A673 (cell line): ENCODE measurements around the gene PRR15L. TPM values are rescaled to one million over a fixed set of nuclear protein-coding genes. Genes with fewer than 3 reads are reported as not detected.

Source experiments
- BruUV-seq: library from RNA; stranded (reverse); fragments of 400-500 nt; replicated peaks from 2 replicates; lab custom pipeline; 2021; lab: Mats Ljungman, UMichigan
- CTCF ChIA-PET: fragments of 300-600 bp; sonication (Branson Sonifier 250); formaldehyde crosslinking; loops from one replicate; lab custom pipeline; 2022; ENCODE audit warnings: antibody characterized with exemption; lab: Charles Lee
- POLR2A ChIA-PET: fragments of 300-600 bp; sonication (Branson Sonifier 250); formaldehyde crosslinking; loops from one replicate; lab custom pipeline; 2022; ENCODE audit warnings: antibody characterized with exemption; ENCODE audit not compliant: low non-redundant PET; lab: Charles Lee
- DNase-seq: peaks from one replicate; pipeline ENCODE4 v3.0.0-alpha.2; 2015; ENCODE audit warnings: low spot score
- H3K27ac ChIP-seq: fragments of 200-600 bp; sonication (generic); 2 replicates; pipeline ENCODE4 v1.5.1; 2016; ENCODE audit warnings: mixed run types, low read depth, mild to moderate bottlenecking, mixed read lengths, antibody characterized with exemption, low read length; ENCODE audit not compliant: poor library complexity, severe bottlenecking
- H3K27me3 ChIP-seq: fragments of 200-600 bp; sonication (generic); replicated peaks from 2 replicates; pipeline ENCODE4 v1.6.1; 2017; ENCODE audit warnings: mixed run types, low read depth, mild to moderate bottlenecking, mixed read lengths, antibody characterized with exemption, low read length; ENCODE audit not compliant: insufficient read depth, poor library complexity
- H3K36me3 ChIP-seq: fragments of 200-600 bp; sonication (generic); 2 replicates; pipeline ENCODE4 v1.6.1; 2016; ENCODE audit warnings: mixed run types, mild to moderate bottlenecking, mixed read lengths, antibody characterized with exemption, low read length; ENCODE audit not compliant: insufficient read depth, poor library complexity, severe bottlenecking
- H3K4me1 ChIP-seq: fragments of 200-600 bp; sonication (generic); 2 replicates; pipeline ENCODE4 v1.6.1; 2017; ENCODE audit warnings: mixed run types, mild to moderate bottlenecking, mixed read lengths, antibody characterized with exemption, low read length; ENCODE audit not compliant: insufficient read depth, poor library complexity, severe bottlenecking
- H3K4me3 ChIP-seq: fragments of 200-600 bp; sonication (generic); 2 replicates; pipeline ENCODE4 v1.5.1; 2016; ENCODE audit warnings: low read depth, mixed run types, mild to moderate bottlenecking, mixed read lengths, low read length; ENCODE audit not compliant: poor library complexity, severe bottlenecking
- H3K9me3 ChIP-seq: fragments of 200-600 bp; sonication (generic); 2 replicates; pipeline ENCODE4 v1.6.1; 2016; ENCODE audit warnings: mixed run types, low read depth, mild to moderate bottlenecking, mixed read lengths, antibody characterized with exemption, low read length; ENCODE audit not compliant: poor library complexity, severe bottlenecking
- EZH2 ChIP-seq: fragments of 200-600 bp; sonication (generic); IDR thresholded peaks from 2 replicates; pipeline ENCODE4 v1.6.1; 2017; ENCODE audit warnings: borderline replicate concordance, low read depth, mild to moderate bottlenecking, mixed read lengths, antibody characterized with exemption, low read length; ENCODE audit not compliant: poor library complexity, severe bottlenecking
- intact Hi-C: fragments of 100-400 bp; cut with micrococcal nuclease; formaldehyde crosslinking; loops from one replicate; pipeline ENCODE4 v1.10.0; 2022; ENCODE audit not compliant: unreplicated experiment
- total RNA-seq: library from RNA; stranded (reverse); gene quantifications from 2 replicates; pipeline ENCODE4 v1.2.3, GENCODE V29; 2021
- TF ChIP-seq, protein P1 (sequence below): fragments of 300-800, 200-600 bp; sonication (generic); conservative IDR thresholded peaks from 2 replicates; pipeline ENCODE4 v1.5.1; 2017; ENCODE audit warnings: low read depth, mild to moderate bottlenecking, antibody characterized with exemption, low read length, moderate library complexity, mixed read lengths

The PRR15L gene
- total RNA-seq, 1 experiment from 2014 or later: not detected

DNA sequence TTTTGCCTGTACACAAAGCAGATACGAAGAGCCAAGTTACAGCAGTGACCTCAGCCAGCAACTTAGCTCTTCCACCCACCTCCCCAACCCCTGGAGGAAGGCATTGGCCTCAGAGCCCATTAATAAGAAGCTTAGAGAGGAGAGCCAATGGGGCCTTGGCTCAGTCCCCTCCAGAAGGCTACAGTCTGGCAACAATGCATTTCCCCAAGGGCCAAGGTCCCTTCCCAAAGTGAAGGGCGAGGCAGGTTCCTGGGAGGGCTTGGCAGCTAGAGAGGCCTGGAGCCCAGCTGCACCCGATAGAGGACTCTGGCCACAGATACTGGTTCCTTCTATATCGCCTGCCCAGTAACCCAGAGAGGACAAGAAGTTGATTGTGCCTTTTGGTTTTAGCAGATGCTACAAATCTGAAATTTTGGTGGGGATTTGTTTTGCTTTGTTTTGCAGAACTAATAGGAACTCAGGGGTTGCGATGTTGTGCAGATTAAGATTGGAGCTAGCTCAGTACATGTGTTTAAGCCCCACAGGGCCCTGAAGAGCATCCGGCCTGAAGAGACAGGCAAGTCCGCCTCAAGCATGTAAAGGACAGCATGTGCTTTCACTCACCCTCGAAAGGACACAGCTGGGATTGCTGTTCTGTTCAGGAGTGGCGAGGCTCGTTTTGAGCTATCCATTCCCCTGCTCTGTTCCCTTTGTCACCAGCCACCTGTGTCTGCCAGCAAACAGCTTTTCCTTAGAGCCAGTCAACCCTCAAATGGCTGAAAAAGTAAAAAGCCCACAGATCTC lies 28.3 kb downstream of the PRR15L start:
- BruUV-seq: no TSS peak
- no peaks in the 10 kb centered on the region for H3K9me3 ChIP-seq

GRCh38 chr17:47928415-47928814 lies 29.3 kb downstream of the PRR15L start:
- Histone ChIP-seq H3K4me3 (no peak overlapping the region), H3K9me3 (no peaks in the 10 kb centered on the region), H3K27me3 (no peaks in the 10 kb centered on the region), H3K27ac (no peak overlapping the region), H3K4me1 (no peaks in the 10 kb centered on the region), H3K36me3 (peaks cover 13% of the 10 kb centered on the region)
- TF ChIP-seq EZH2: no peak
- TF ChIP-seq, protein P1, sequence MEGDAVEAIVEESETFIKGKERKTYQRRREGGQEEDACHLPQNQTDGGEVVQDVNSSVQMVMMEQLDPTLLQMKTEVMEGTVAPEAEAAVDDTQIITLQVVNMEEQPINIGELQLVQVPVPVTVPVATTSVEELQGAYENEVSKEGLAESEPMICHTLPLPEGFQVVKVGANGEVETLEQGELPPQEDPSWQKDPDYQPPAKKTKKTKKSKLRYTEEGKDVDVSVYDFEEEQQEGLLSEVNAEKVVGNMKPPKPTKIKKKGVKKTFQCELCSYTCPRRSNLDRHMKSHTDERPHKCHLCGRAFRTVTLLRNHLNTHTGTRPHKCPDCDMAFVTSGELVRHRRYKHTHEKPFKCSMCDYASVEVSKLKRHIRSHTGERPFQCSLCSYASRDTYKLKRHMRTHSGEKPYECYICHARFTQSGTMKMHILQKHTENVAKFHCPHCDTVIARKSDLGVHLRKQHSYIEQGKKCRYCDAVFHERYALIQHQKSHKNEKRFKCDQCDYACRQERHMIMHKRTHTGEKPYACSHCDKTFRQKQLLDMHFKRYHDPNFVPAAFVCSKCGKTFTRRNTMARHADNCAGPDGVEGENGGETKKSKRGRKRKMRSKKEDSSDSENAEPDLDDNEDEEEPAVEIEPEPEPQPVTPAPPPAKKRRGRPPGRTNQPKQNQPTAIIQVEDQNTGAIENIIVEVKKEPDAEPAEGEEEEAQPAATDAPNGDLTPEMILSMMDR: no peak
- intact Hi-C loops: no loop called here
- DNase-seq: no peak
- TSS peak; percentile 72 for BruUV-seq
- ChIA-PET POLR2A (no interaction called here), CTCF (no interaction called here)

More for the DNA sequence above, 28.3 kb downstream of the PRR15L start:
- no peak for DNase-seq
- intact Hi-C loops: no loop called here
- CTCF ChIA-PET: interaction anchor here (0.5 to 1.0 kb wide), 2 partner anchors 17 to 98 kb away, joined by 3 to 4 read pairs; no protein-coding TSS in a partner anchor
- H3K36me3 ChIP-seq: peaks cover 13% of the 10 kb centered on the region
- H3K4me3 ChIP-seq: no peak overlapping the region
- POLR2A ChIA-PET: interaction anchor here (0.7 kb wide), 1 partner anchor 156 kb away, joined by 3 read pairs; no protein-coding TSS in a partner anchor
- no peaks in the 10 kb centered on the region for H3K4me1 ChIP-seq
- H3K27me3 ChIP-seq: no peaks in the 10 kb centered on the region
- no peak overlapping the region for H3K27ac ChIP-seq
- no peak for TF ChIP-seq EZH2
- TF ChIP-seq, protein P1: no peak

- H3K27me3 ChIP-seq: no peaks in the 10 kb centered on the region
- intact Hi-C loops: no loop called here
- no peaks in the 10 kb centered on the region for H3K4me1 ChIP-seq
- no TSS peak for BruUV-seq
- POLR2A ChIA-PET: no interaction called here
- no peak overlapping the region for H3K27ac ChIP-seq
- no peaks in the 10 kb centered on the region for H3K9me3 ChIP-seq
- no peak overlapping the region for H3K4me3 ChIP-seq
- CTCF ChIA-PET: no interaction called here
- no peak for TF ChIP-seq EZH2
- TF ChIP-seq, protein P1: no peak
- no peak for DNase-seq
- peaks cover 17% of the 10 kb centered on the region for H3K36me3 ChIP-seq
These were observed 29.8 kb downstream of the PRR15L start for GRCh38 chr17:47927821-47928400.
